ENCODE measurements around the gene VPS18.

The VPS18 gene

DNA sequence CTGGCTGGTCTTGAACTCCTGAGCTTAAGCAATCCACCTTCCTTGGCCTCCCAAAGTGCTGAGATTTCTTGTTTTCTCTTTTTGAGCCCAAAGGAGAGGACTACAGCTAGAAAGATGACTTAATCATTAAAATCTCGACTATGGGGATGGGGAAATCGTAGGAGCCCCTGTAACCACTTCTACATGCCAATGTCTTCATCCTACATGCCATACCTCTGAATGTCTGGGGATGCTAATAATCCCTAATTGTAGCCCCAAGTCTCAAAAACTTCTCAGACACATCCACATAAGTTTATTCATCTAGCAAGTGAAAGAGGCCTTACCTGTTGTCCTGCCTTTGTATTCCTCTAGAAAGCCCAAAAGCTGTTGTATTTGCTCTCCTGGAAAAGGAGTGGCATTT is 16.6 kb upstream of the VPS18 start:
- TF ChIP-seq ZFX (IDR thresholded peaks at IDR 0.05; ENCODE audit: borderline replicate concordance), result no peak
- TF ChIP-seq, protein P1, sequence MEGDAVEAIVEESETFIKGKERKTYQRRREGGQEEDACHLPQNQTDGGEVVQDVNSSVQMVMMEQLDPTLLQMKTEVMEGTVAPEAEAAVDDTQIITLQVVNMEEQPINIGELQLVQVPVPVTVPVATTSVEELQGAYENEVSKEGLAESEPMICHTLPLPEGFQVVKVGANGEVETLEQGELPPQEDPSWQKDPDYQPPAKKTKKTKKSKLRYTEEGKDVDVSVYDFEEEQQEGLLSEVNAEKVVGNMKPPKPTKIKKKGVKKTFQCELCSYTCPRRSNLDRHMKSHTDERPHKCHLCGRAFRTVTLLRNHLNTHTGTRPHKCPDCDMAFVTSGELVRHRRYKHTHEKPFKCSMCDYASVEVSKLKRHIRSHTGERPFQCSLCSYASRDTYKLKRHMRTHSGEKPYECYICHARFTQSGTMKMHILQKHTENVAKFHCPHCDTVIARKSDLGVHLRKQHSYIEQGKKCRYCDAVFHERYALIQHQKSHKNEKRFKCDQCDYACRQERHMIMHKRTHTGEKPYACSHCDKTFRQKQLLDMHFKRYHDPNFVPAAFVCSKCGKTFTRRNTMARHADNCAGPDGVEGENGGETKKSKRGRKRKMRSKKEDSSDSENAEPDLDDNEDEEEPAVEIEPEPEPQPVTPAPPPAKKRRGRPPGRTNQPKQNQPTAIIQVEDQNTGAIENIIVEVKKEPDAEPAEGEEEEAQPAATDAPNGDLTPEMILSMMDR (IDR thresholded peaks at IDR 0.05), result no peak
- H3K27ac ChIP-seq, result no peak overlapping the region

DNA sequence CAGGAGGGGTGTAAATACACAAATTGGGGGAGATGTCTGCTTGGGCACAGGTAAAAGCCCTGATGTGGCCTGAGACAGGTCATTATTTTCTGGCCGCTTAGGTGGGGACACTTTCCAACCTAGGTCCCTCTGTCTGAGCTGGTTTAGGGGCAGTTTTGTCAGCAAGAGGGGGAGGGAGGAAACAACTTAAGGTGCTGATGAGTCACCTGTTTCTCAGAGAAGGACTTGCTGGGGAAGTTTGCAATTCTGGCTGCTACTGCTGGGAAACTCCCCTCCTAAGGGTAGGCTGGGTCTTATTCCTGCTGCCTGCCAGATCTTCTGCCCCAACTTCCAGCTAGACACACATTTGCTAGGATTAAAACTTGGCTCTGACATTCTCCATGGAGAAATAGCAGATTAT is 15.5 kb upstream of the VPS18 start:
- TF ChIP-seq ZFX (IDR thresholded peaks at IDR 0.05; ENCODE audit: borderline replicate concordance), result no peak
- TF ChIP-seq, protein P1 (IDR thresholded peaks at IDR 0.05), result no peak
- no peak overlapping the region for H3K27ac ChIP-seq

DNA sequence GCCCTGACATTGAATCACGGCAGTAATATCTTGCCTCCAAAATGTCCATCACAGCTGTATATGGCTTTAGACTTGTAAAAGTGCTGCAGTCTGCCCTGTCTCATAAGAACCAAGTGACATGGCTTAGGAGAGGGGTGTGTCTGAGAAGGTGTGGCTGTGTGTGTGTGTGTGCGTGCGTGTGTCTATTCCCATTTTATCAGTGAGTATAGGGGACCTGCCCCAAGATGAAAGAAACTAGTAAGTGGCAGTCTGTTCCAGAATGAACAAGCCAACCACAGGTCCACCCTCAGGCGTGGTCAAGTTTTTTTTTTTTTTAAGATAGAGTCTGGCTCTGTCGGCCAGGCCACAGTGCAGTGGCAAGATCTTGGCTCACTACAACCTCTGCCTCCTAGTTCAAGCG is 14.6 kb upstream of the VPS18 start:
- no peak overlapping the region for H3K27ac ChIP-seq
- TF ChIP-seq, protein P1 (IDR thresholded peaks at IDR 0.05), result no peak
- no peak for TF ChIP-seq ZFX (IDR thresholded peaks at IDR 0.05; ENCODE audit: borderline replicate concordance)

DNA sequence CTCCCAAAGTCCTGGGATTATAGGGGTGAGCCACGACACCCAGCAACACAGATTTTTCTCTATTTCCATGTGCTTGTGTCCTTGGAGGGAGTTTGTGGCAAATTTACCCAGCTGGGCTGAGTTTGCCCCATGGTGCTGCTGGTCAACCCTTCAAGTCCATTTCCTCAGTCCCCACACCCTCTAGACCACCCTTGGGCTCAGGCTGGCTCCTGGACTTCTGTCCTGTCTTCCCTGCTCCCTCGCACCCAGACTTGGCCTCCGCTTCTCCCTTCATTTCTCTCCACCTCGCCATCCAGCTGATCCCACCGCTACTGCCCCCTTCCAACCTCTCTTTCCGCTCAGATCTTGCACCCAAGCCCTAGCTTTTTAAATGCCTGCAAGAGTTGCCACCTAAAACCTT is 12.9 kb upstream of the VPS18 start:
- TF ChIP-seq ZFX (IDR thresholded peaks at IDR 0.05; ENCODE audit: borderline replicate concordance), result no peak
- TF ChIP-seq, protein P1 (IDR thresholded peaks at IDR 0.05), result no peak
- no peak overlapping the region for H3K27ac ChIP-seq

DNA sequence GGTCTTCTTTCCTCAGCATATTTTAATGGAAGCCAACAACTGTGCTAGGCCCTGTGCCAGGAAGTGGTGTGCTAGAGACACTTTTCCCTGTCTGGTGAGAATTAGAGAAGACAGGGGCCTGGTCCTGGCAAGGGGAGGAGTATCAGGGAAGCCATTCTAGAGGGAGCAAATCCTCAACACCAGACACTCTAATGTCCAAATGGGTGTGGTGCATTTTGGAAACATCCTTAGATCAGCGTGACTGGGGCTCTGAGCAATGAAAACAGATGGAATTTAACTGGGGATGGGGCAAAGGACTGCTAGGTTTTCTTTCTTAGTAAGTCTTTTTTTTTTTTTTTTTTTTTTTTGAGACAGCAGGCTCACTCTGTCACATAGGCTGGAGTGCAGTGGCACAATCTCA is 7.7 kb upstream of the VPS18 start:
- H3K27ac ChIP-seq, result no peak overlapping the region
- TF ChIP-seq ZFX (IDR thresholded peaks at IDR 0.05; ENCODE audit: borderline replicate concordance), result no peak
- TF ChIP-seq, protein P1 (IDR thresholded peaks at IDR 0.05), result no peak

DNA sequence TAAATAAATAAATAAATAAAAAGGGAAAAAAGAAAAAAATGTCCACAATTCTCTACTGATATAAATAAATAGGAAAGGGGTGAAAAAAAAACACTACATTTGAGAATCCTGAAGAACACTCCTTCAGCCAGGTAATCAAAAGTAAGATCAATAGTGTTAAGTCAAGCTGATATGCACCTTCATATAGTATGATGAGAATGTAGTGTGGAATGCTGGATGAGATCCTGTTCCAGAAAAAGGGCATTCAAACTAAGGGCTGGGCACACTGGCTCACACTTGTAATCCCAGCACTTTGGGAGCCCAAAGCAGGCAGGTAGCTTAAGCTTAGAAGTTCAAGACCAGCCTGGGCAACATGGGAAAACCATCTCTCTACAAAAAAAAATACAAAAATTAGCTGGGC is 5.1 kb upstream of the VPS18 start:
- H3K27ac ChIP-seq, result no peak overlapping the region
- TF ChIP-seq, protein P1 (IDR thresholded peaks at IDR 0.05), result no peak
- TF ChIP-seq ZFX (IDR thresholded peaks at IDR 0.05; ENCODE audit: borderline replicate concordance), result no peak

DNA sequence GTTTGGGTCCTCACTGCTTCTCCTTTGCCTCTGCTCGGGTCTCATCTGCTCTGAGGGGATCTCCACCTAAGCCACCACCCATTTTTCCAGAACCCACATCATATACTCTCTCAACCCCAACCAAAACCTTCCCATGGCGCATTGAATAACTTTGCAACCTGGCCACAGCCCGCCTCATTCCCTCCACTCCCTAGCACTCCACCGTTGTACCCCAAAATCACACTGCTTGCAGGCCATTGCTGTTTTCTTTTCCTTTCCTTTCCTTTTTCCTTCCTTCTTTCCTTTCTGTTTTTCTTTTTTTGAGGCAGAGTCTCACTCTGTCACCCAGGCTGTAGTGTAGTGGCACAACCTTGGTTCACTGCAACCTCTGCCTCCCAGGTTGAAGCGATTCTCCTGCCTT is 3.1 kb upstream of the VPS18 start:
- no peak for TF ChIP-seq ZFX (IDR thresholded peaks at IDR 0.05; ENCODE audit: borderline replicate concordance)
- TF ChIP-seq, protein P1 (IDR thresholded peaks at IDR 0.05), result no peak

More for the DNA sequence above, 3.1 kb upstream of the VPS18 start:
- no peak overlapping the region for H3K27ac ChIP-seq

All from 22Rv1 (cell line).